ENCODE data around the gene GADD45B. TPM values are rescaled to one million over a fixed set of nuclear protein-coding genes. Genes with fewer than 3 reads are reported as not detected.

Gene GADD45B
- polyA plus RNA-seq, 1 donor from 2014 or later, result not detected

GRCh38 chr19:2485428-2485827 is 9.5 kb downstream of the GADD45B start:
- no peak overlapping the region for H2AFZ ChIP-seq (ENCODE audit: low read depth, low read length)
- no peaks in the 10 kb centered on the region for H3F3A ChIP-seq (ENCODE audit: insufficient read depth, low read length, poor library complexity, severe bottlenecking)
- no peaks in the 10 kb centered on the region for H3K36me3 ChIP-seq (ENCODE audit: insufficient read depth, low read length)
- H3K9me2 ChIP-seq (ENCODE audit: insufficient read depth, low read length), result no peaks in the 10 kb centered on the region
- H3K4me2 ChIP-seq (ENCODE audit: low read length), result no peak overlapping the region
- no peak overlapping the region for H3K4me3 ChIP-seq (ENCODE audit: low read length)
- no peak for TF ChIP-seq SMC3 (conservative IDR thresholded peaks at IDR 0.05; ENCODE audit: poor library complexity)
- no peak for TF ChIP-seq RAD21 (conservative IDR thresholded peaks at IDR 0.05)
- TF ChIP-seq TAF1 (IDR thresholded peaks at IDR 0.05; ENCODE audit: low read depth), result no peak
- TF ChIP-seq MXI1 (conservative IDR thresholded peaks at IDR 0.05; ENCODE audit: poor library complexity, severe bottlenecking), result no peak
- TF ChIP-seq REST (IDR thresholded peaks at IDR 0.05; ENCODE audit: borderline replicate concordance), result no peak
- no peak for TF ChIP-seq CTCF (IDR thresholded peaks at IDR 0.05; ENCODE audit: poor library complexity, severe bottlenecking)
- no peak for TF ChIP-seq EP300 (conservative IDR thresholded peaks at IDR 0.05; ENCODE audit: poor library complexity, severe bottlenecking)
- no peak for TF ChIP-seq POLR2AphosphoS5 (IDR thresholded peaks at IDR 0.05)
- TF ChIP-seq EZH2 (IDR thresholded peaks at IDR 0.05; ENCODE audit: borderline replicate concordance, insufficient read depth, low read length, poor library complexity, severe bottlenecking), result no peak
- H3K27ac ChIP-seq (ENCODE audit: low read length), result no peak overlapping the region
- H3K9me3 ChIP-seq (ENCODE audit: low read length), result peaks cover 3% of the 10 kb centered on the region
- H3K9ac ChIP-seq (ENCODE audit: low read length), result no peak overlapping the region
- H4K20me1 ChIP-seq (ENCODE audit: insufficient read depth), result no peaks in the 10 kb centered on the region
- no peaks in the 10 kb centered on the region for H3K79me2 ChIP-seq (replicated peaks; ENCODE audit: insufficient read depth, low read length)
- peaks cover 39% of the 10 kb centered on the region for H3K27me3 ChIP-seq (ENCODE audit: insufficient read depth, low read depth, low read length)

- no peaks in the 10 kb centered on the region for H3F3A ChIP-seq (ENCODE audit: insufficient read depth, low read length, poor library complexity, severe bottlenecking)
- no peak overlapping the region for H3K4me3 ChIP-seq (ENCODE audit: low read length)
- H3K4me2 ChIP-seq (ENCODE audit: low read length), result no peak overlapping the region
- H3K27me3 ChIP-seq (ENCODE audit: insufficient read depth, low read depth, low read length), result peaks cover 32% of the 10 kb centered on the region
- no peaks in the 10 kb centered on the region for H4K20me1 ChIP-seq (ENCODE audit: insufficient read depth)
- H3K9ac ChIP-seq (ENCODE audit: low read length), result no peak overlapping the region
- H3K36me3 ChIP-seq (ENCODE audit: insufficient read depth, low read length), result no peaks in the 10 kb centered on the region
- H3K27ac ChIP-seq (ENCODE audit: low read length), result no peak overlapping the region
- no peak for TF ChIP-seq REST (IDR thresholded peaks at IDR 0.05; ENCODE audit: borderline replicate concordance)
- no peak for TF ChIP-seq MXI1 (conservative IDR thresholded peaks at IDR 0.05; ENCODE audit: poor library complexity, severe bottlenecking)
- no peak for TF ChIP-seq CTCF (IDR thresholded peaks at IDR 0.05; ENCODE audit: poor library complexity, severe bottlenecking)
- TF ChIP-seq EZH2 (IDR thresholded peaks at IDR 0.05; ENCODE audit: borderline replicate concordance, insufficient read depth, low read length, poor library complexity, severe bottlenecking), result no peak
- no peak for TF ChIP-seq SMC3 (conservative IDR thresholded peaks at IDR 0.05; ENCODE audit: poor library complexity)
- no peak for TF ChIP-seq TAF1 (IDR thresholded peaks at IDR 0.05; ENCODE audit: low read depth)
- TF ChIP-seq EP300 (conservative IDR thresholded peaks at IDR 0.05; ENCODE audit: poor library complexity, severe bottlenecking), result no peak
- TF ChIP-seq RAD21 (conservative IDR thresholded peaks at IDR 0.05), result no peak
- no peak for TF ChIP-seq POLR2AphosphoS5 (IDR thresholded peaks at IDR 0.05)
- peaks cover 3% of the 10 kb centered on the region for H3K9me3 ChIP-seq (ENCODE audit: low read length)
- no peaks in the 10 kb centered on the region for H3K9me2 ChIP-seq (ENCODE audit: insufficient read depth, low read length)
- H2AFZ ChIP-seq (ENCODE audit: low read depth, low read length), result no peak overlapping the region
- no peaks in the 10 kb centered on the region for H3K79me2 ChIP-seq (replicated peaks; ENCODE audit: insufficient read depth, low read length)
Measured at GRCh38 chr19:2487090-2487489, 11.2 kb downstream of the GADD45B start.

Measured in neural cell (in vitro differentiated cells).